ENCODE measurements around the gene TMEM116. TPM values are rescaled to one million over a fixed set of nuclear protein-coding genes. Genes with fewer than 3 reads are reported as not detected.

Gene TMEM116
- total RNA-seq, 1 donor from 2014 or later, result 9.9 TPM

DNA sequence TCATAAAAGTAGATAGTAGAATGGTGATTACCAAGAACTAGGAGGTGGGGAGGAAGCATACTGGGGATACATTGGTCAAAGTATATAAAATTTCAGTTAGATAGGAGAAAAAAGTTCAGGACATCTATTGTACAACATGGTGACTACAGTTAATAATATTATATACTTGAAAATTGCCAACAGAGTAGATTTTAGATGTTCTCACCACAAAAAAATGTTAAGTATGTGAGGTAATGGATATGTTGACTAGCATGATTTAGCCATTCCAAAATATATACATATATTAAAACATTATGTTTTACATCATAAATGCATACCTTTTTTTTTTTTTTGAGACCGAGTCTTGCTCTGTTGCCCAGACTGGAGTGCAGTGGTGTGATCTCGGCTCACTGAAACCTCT is 31.0 kb downstream of the TMEM116 start:
- no peak for DNase-seq (ENCODE audit: extremely low spot score, unreplicated experiment)
- TF ChIP-seq, protein P1, sequence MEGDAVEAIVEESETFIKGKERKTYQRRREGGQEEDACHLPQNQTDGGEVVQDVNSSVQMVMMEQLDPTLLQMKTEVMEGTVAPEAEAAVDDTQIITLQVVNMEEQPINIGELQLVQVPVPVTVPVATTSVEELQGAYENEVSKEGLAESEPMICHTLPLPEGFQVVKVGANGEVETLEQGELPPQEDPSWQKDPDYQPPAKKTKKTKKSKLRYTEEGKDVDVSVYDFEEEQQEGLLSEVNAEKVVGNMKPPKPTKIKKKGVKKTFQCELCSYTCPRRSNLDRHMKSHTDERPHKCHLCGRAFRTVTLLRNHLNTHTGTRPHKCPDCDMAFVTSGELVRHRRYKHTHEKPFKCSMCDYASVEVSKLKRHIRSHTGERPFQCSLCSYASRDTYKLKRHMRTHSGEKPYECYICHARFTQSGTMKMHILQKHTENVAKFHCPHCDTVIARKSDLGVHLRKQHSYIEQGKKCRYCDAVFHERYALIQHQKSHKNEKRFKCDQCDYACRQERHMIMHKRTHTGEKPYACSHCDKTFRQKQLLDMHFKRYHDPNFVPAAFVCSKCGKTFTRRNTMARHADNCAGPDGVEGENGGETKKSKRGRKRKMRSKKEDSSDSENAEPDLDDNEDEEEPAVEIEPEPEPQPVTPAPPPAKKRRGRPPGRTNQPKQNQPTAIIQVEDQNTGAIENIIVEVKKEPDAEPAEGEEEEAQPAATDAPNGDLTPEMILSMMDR (IDR thresholded peaks at IDR 0.05), result no peak
- peaks cover 13% of the 10 kb centered on the region for H3K36me3 Mint-ChIP-seq (ENCODE audit: unreplicated experiment)

DNA sequence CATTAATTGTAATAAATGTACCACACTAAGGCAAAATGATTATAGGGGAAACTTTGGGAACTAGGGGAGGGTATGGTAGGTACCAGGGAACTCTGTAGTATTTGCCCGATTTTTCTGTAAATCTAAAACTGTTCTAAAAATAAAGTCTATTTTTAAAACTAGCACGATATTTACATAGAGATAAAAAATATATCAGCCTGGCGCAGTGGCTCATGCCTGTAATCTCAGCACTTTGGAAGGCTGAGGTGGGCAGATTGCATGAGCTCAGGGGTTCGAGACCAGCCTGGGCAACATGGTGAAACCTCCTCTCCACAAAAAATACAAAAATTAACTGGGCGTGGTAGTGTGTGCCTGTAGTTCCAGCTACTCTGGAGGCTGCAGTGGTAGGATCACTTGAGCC is 32.4 kb downstream of the TMEM116 start:
- DNase-seq (ENCODE audit: extremely low spot score, unreplicated experiment), result no peak
- Mint-ChIP-seq H3K4me3 (ENCODE audit: unreplicated experiment) (no peak overlapping the region), H3K27ac (ENCODE audit: unreplicated experiment) (no peak overlapping the region), H3K36me3 (ENCODE audit: unreplicated experiment) (peaks cover 13% of the 10 kb centered on the region), H3K4me1 (ENCODE audit: unreplicated experiment) (peaks cover 8% of the 10 kb centered on the region), H3K9me3 (ENCODE audit: unreplicated experiment) (no peaks in the 10 kb centered on the region), H3K27me3 (ENCODE audit: unreplicated experiment) (no peaks in the 10 kb centered on the region)
- TF ChIP-seq, protein P1 (IDR thresholded peaks at IDR 0.05), result no peak

More for the DNA sequence above, 31.0 kb downstream of the TMEM116 start:
- H3K4me1 Mint-ChIP-seq (ENCODE audit: unreplicated experiment), result peaks cover 8% of the 10 kb centered on the region
- H3K27ac Mint-ChIP-seq (ENCODE audit: unreplicated experiment), result no peak overlapping the region
- no peaks in the 10 kb centered on the region for H3K9me3 Mint-ChIP-seq (ENCODE audit: unreplicated experiment)
- H3K27me3 Mint-ChIP-seq (ENCODE audit: unreplicated experiment), result no peaks in the 10 kb centered on the region
- no peak overlapping the region for H3K4me3 Mint-ChIP-seq (ENCODE audit: unreplicated experiment)

DNA sequence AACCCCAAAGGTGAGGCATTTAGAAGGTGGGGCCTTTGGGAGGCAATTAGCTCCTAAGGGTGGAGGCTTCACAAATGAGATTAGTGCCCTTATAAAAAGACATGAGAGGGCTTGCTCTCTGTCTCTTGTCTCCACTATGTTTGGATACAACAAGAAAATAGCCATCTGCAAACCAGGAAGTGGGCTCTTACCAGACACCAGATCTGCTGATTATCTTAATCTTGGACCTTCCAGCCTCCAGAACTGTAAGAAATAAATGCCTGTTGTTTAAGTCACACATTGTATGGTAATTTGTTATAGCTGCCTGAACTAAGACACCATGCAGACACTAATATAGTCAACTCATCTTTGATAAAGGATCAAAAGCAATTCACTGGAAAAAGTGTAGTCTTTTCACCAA is 34.4 kb downstream of the TMEM116 start:
- no peaks in the 10 kb centered on the region for H3K9me3 Mint-ChIP-seq (ENCODE audit: unreplicated experiment)
- H3K4me1 Mint-ChIP-seq (ENCODE audit: unreplicated experiment), result peaks cover 8% of the 10 kb centered on the region
- no peaks in the 10 kb centered on the region for H3K27me3 Mint-ChIP-seq (ENCODE audit: unreplicated experiment)
- no peak for DNase-seq (ENCODE audit: extremely low spot score, unreplicated experiment)
- no peak overlapping the region for H3K27ac Mint-ChIP-seq (ENCODE audit: unreplicated experiment)
- H3K36me3 Mint-ChIP-seq (ENCODE audit: unreplicated experiment), result peaks cover 10% of the 10 kb centered on the region
- no peak overlapping the region for H3K4me3 Mint-ChIP-seq (ENCODE audit: unreplicated experiment)
- TF ChIP-seq, protein P1 (IDR thresholded peaks at IDR 0.05), result no peak

DNA sequence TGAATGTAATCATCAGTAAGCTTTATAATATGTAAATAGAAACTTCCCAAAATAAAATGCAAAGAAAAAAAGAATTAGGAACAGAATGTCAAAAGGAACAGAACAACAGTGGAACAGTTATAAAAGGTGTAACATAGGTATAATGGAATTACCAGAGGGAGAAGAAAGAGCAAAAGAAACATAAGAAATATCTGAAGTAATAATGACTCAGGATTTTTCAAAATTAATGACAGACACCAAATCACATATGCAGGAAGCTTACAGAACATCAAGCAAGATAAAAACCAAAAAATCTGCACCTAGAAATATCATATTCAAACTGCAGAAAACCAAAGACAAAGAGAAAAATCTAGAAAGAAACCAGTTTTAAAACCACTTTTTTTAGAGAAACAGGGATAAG is 36.1 kb downstream of the TMEM116 start:
- no peaks in the 10 kb centered on the region for H3K27me3 Mint-ChIP-seq (ENCODE audit: unreplicated experiment)
- H3K36me3 Mint-ChIP-seq (ENCODE audit: unreplicated experiment), result peaks cover 14% of the 10 kb centered on the region
- TF ChIP-seq, protein P1 (IDR thresholded peaks at IDR 0.05), result no peak
- H3K4me3 Mint-ChIP-seq (ENCODE audit: unreplicated experiment), result no peak overlapping the region
- H3K4me1 Mint-ChIP-seq (ENCODE audit: unreplicated experiment), result peaks cover 2% of the 10 kb centered on the region
- no peaks in the 10 kb centered on the region for H3K9me3 Mint-ChIP-seq (ENCODE audit: unreplicated experiment)
- no peak overlapping the region for H3K27ac Mint-ChIP-seq (ENCODE audit: unreplicated experiment)
- no peak for DNase-seq (ENCODE audit: extremely low spot score, unreplicated experiment)

DNA sequence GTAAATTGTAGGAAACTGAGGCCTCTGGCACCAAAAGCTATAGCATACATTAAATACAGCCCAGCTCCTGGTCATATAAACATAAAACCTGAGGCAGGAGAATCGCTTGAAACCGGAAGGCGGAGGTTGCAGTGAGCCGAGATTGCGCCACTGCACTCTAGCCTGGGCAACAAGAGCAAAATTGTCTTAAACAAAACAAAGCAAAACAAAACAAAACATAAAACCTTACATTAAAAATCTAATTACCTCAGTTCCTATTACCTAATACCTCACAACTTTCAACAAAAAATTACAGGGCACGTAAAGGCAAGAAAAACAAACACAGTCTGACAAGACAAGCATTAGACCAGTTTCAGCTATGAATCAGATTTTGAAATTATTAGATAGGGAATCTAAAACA is 36.7 kb downstream of the TMEM116 start:
- H3K4me1 Mint-ChIP-seq (ENCODE audit: unreplicated experiment), result no peaks in the 10 kb centered on the region
- TF ChIP-seq, protein P1 (IDR thresholded peaks at IDR 0.05), result no peak
- peaks cover 13% of the 10 kb centered on the region for H3K36me3 Mint-ChIP-seq (ENCODE audit: unreplicated experiment)
- peaks cover 2% of the 10 kb centered on the region for H3K9me3 Mint-ChIP-seq (ENCODE audit: unreplicated experiment)
- no peak for DNase-seq (ENCODE audit: extremely low spot score, unreplicated experiment)
- H3K27ac Mint-ChIP-seq (ENCODE audit: unreplicated experiment), result no peak overlapping the region
- no peaks in the 10 kb centered on the region for H3K27me3 Mint-ChIP-seq (ENCODE audit: unreplicated experiment)
- H3K4me3 Mint-ChIP-seq (ENCODE audit: unreplicated experiment), result no peak overlapping the region
